ENCODE results near the gene EPB41L4B.

DNA sequence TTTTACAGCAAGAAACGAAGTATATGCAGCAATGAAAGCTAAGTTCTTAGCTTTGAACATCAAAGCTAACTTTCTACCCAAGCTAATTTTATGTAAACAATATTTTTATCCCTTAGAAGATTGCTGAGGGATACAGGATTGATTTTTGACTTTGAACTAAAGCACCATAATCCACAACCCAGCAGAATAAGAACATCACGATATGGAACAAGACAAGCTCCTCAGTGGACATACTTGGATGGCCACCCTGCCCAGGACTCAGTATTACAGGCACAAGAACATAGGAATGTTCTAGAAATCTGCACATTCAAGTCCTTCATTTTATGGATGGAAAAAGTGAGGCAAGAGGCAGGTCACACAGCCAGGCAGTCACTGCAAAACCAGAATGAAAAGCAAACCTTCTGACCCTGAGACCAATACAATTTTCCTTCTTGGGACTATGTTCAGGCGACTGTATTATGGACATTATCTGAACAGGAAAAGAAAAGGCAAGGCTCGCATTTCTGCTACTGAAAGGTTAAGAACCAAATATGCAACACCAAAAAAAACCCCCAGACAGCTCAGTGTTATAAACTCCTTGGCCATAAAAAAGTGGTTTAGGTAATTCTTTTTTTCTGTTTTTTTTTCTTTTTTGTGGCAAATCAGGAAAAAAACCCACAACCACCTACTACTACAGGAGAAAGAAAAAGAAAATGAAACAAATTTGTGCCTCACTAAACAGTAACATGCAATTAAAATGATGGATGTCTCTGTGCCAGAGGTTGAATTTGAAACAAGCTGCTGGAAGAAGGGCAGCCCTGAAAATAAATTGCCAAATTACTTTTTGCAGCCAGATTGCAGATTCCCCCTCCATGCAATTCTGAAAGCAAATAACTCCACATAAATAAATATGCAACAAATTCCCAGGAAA, 25.4 kb downstream of the EPB41L4B start:
- TF ChIP-seq RAD21 (conservative IDR thresholded peaks at IDR 0.05) (no peak), SMC3 (conservative IDR thresholded peaks at IDR 0.05; ENCODE audit: poor library complexity) (no peak), CTCF (IDR thresholded peaks at IDR 0.05; ENCODE audit: poor library complexity, severe bottlenecking) (no peak), POLR2AphosphoS5 (IDR thresholded peaks at IDR 0.05) (no peak), EZH2 (IDR thresholded peaks at IDR 0.05; ENCODE audit: borderline replicate concordance, insufficient read depth, low read length, poor library complexity, severe bottlenecking) (no peak), EP300 (conservative IDR thresholded peaks at IDR 0.05; ENCODE audit: poor library complexity, severe bottlenecking) (no peak)

Data from neural cell (in vitro differentiated cells).